Fibroblast of lung (primary cell): ENCODE measurements around the gene ATP9B.

Source experiments
- CTCF ChIP-seq, 2 donors: IDR thresholded peaks in 1 of 2; conservative IDR thresholded peaks in 1 of 2; 1 replicate in 1 of 2; 2 replicates in 1 of 2; pipeline ENCODE4 v1.5.1; 2011 to 2012; ENCODE audit warnings: low read length in 2 of 2, control low read depth in 1 of 2, inconsistent platforms in 1 of 2, low read depth in 1 of 2, mild to moderate bottlenecking in 1 of 2
- EZH2 ChIP-seq: IDR thresholded peaks from 2 replicates; pipeline ENCODE4 v1.5.1; 2012; ENCODE audit warnings: low read length, control low read depth, mild to moderate bottlenecking; ENCODE audit errors: missing control alignments

- TF ChIP-seq CTCF (conservative IDR thresholded peaks at IDR 0.05 in 1 of 2, IDR thresholded peaks at IDR 0.05 in 1 of 2; ENCODE audit: low read depth in 1 of 2, low read length in 2 of 2) (no peak), EZH2 (no peak)
Observed at GRCh38 chr18:79239631-79240030, 170.4 kb downstream of the ATP9B start.
